Calu3 (cell line): ENCODE measurements around the gene USH2A. TPM values are rescaled to one million over a fixed set of nuclear protein-coding genes. Genes with fewer than 3 reads are reported as not detected.

Experiments
- BruUV-seq: library from RNA; stranded (reverse); fragments of 400-500 nt; replicated peaks from 2 replicates; lab custom pipeline; 2021; lab: Mats Ljungman, UMichigan
- CTCF ChIA-PET: fragments of 300-600 bp; sonication (Branson Sonifier 250); formaldehyde crosslinking; loops from one replicate; lab custom pipeline; 2022; ENCODE audit warnings: antibody characterized with exemption; lab: Charles Lee
- DNase-seq: peaks from one replicate; pipeline ENCODE4 v3.0.0; 2022
- H3K27ac Mint-ChIP-seq: one replicate; pipeline ENCODE4 v1.8.0; 2022; ENCODE audit warnings: mixed read lengths; ENCODE audit not compliant: unreplicated experiment
- H3K27me3 Mint-ChIP-seq: one replicate; pipeline ENCODE4 v1.8.0; 2022; ENCODE audit warnings: mixed read lengths; ENCODE audit not compliant: unreplicated experiment
- H3K36me3 Mint-ChIP-seq: one replicate; pipeline ENCODE4 v1.8.0; 2022; ENCODE audit warnings: mild to moderate bottlenecking, moderate library complexity, mixed read lengths; ENCODE audit not compliant: insufficient read depth, unreplicated experiment
- H3K4me1 Mint-ChIP-seq: one replicate; pipeline ENCODE4 v1.8.0; 2022; ENCODE audit warnings: mild to moderate bottlenecking, low read depth, mixed read lengths; ENCODE audit not compliant: unreplicated experiment
- H3K4me3 Mint-ChIP-seq: one replicate; pipeline ENCODE4 v1.8.0; 2022; ENCODE audit warnings: mild to moderate bottlenecking, low read depth, moderate library complexity, mixed read lengths; ENCODE audit not compliant: unreplicated experiment
- H3K9me3 Mint-ChIP-seq: one replicate; pipeline ENCODE4 v1.8.0; 2022; ENCODE audit warnings: low read depth, mixed read lengths; ENCODE audit not compliant: unreplicated experiment
- CTCF ChIP-seq: fragments of 200-600 bp; IDR thresholded peaks from one replicate; pipeline ENCODE4 v1.8.0; 2022; ENCODE audit warnings: antibody characterized with exemption; ENCODE audit not compliant: unreplicated experiment
- intact Hi-C: fragments of 100-400 bp; cut with micrococcal nuclease; formaldehyde crosslinking; loops from one replicate; pipeline ENCODE4 v1.10.0; 2022; ENCODE audit not compliant: unreplicated experiment
- total RNA-seq: library from RNA; stranded (reverse); gene quantifications from 2 replicates; pipeline ENCODE4 v1.2.3, GENCODE V29; 2022

Gene USH2A
- total RNA-seq, 1 experiment from 2014 or later = not detected

GRCh38 chr1:215819114-215819513 is 604.1 kb downstream of the USH2A start:
- Mint-ChIP-seq H3K27me3 (no peaks in the 10 kb centered on the region), H3K4me1 (no peaks in the 10 kb centered on the region), H3K27ac (no peak overlapping the region), H3K9me3 (no peaks in the 10 kb centered on the region), H3K36me3 (no peaks in the 10 kb centered on the region), H3K4me3 (no peak overlapping the region)
- intact Hi-C loops = no loop called here
- no peak for DNase-seq
- no peak for TF ChIP-seq CTCF
- CTCF ChIA-PET = no interaction called here
- BruUV-seq = no TSS peak

GRCh38 chr1:215807911-215808436 is 615.3 kb downstream of the USH2A start:
- CTCF ChIA-PET = no interaction called here
- H3K4me1 Mint-ChIP-seq = no peaks in the 10 kb centered on the region
- BruUV-seq = no TSS peak
- no peak for DNase-seq
- H3K27me3 Mint-ChIP-seq = no peaks in the 10 kb centered on the region
- H3K9me3 Mint-ChIP-seq = peaks cover 8% of the 10 kb centered on the region
- H3K27ac Mint-ChIP-seq = no peak overlapping the region
- TF ChIP-seq CTCF = no peak
- no peaks in the 10 kb centered on the region for H3K36me3 Mint-ChIP-seq
- intact Hi-C loops = no loop called here
- no peak overlapping the region for H3K4me3 Mint-ChIP-seq

GRCh38 chr1:215807218-215807617 is 616.0 kb downstream of the USH2A start:
- no peak for TF ChIP-seq CTCF
- DNase-seq = no peak
- Mint-ChIP-seq H3K27ac (no peak overlapping the region), H3K27me3 (no peaks in the 10 kb centered on the region), H3K36me3 (no peaks in the 10 kb centered on the region), H3K4me1 (no peaks in the 10 kb centered on the region), H3K9me3 (peaks cover 3% of the 10 kb centered on the region), H3K4me3 (no peak overlapping the region)
- intact Hi-C loops = no loop called here
- CTCF ChIA-PET = no interaction called here
- BruUV-seq = no TSS peak

- intact Hi-C loops = no loop called here
- Mint-ChIP-seq H3K4me3 (no peak overlapping the region), H3K36me3 (no peaks in the 10 kb centered on the region), H3K4me1 (no peaks in the 10 kb centered on the region), H3K27me3 (no peaks in the 10 kb centered on the region), H3K27ac (no peak overlapping the region), H3K9me3 (peaks cover 2% of the 10 kb centered on the region)
- CTCF ChIA-PET = no interaction called here
- no peak for DNase-seq
- TF ChIP-seq CTCF = no peak
- BruUV-seq = no TSS peak
Observed at GRCh38 chr1:215797859-215798258, 625.4 kb downstream of the USH2A start.
